Measurements from ENCODE around the gene KCNN4.
"Not testable (repeated sequence)": the region's sequence is repeated elsewhere in the genome, so short reads cannot be mapped to it uniquely, and the experiment has no call there.

GRCh38 chr19:43806401-43806800, 25.6 kb upstream of the KCNN4 start:
- not testable (repeated sequence) for TF ChIP-seq POLR2A (IDR thresholded peaks at IDR 0.05)
- TF ChIP-seq, protein P1, sequence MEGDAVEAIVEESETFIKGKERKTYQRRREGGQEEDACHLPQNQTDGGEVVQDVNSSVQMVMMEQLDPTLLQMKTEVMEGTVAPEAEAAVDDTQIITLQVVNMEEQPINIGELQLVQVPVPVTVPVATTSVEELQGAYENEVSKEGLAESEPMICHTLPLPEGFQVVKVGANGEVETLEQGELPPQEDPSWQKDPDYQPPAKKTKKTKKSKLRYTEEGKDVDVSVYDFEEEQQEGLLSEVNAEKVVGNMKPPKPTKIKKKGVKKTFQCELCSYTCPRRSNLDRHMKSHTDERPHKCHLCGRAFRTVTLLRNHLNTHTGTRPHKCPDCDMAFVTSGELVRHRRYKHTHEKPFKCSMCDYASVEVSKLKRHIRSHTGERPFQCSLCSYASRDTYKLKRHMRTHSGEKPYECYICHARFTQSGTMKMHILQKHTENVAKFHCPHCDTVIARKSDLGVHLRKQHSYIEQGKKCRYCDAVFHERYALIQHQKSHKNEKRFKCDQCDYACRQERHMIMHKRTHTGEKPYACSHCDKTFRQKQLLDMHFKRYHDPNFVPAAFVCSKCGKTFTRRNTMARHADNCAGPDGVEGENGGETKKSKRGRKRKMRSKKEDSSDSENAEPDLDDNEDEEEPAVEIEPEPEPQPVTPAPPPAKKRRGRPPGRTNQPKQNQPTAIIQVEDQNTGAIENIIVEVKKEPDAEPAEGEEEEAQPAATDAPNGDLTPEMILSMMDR (IDR thresholded peaks at IDR 0.05 in 8 of 11, conservative IDR thresholded peaks at IDR 0.05 in 3 of 11): not testable (repeated sequence)
